ENCODE measurements around the gene CFAP92.
"Not testable (repeated sequence)": the region's sequence is repeated elsewhere in the genome, so short reads cannot be mapped to it uniquely, and the experiment has no call there.

CFAP92 gene

GRCh38 chr3:128931046-128931445 lies 62.8 kb downstream of the CFAP92 start:
- no peak for DNase-seq

- DNase-seq: no peak
Observed at GRCh38 chr3:128929364-128929763, 64.5 kb downstream of the CFAP92 start.

GRCh38 chr3:128923986-128924385 lies 69.9 kb downstream of the CFAP92 start:
- not testable (repeated sequence) for DNase-seq

GRCh38 chr3:128923576-128923975 lies 70.3 kb downstream of the CFAP92 start:
- DNase-seq: peak; percentile 34

GRCh38 chr3:128922804-128923459 lies 70.9 kb downstream of the CFAP92 start:
- no peak for DNase-seq

GRCh38 chr3:128919988-128920387 lies 73.9 kb downstream of the CFAP92 start:
- DNase-seq: no peak

- no peak for DNase-seq
Observed at GRCh38 chr3:128917291-128917690, 76.6 kb downstream of the CFAP92 start.

- no peak for DNase-seq
Observed at GRCh38 chr3:128914966-128915645, 78.8 kb downstream of the CFAP92 start.

GRCh38 chr3:128911911-128912310 lies 82.0 kb downstream of the CFAP92 start:
- DNase-seq: no peak

GRCh38 chr3:128910006-128910405 lies 83.9 kb downstream of the CFAP92 start:
- DNase-seq: no peak

GRCh38 chr3:128908951-128909350 lies 84.9 kb downstream of the CFAP92 start:
- DNase-seq: no peak

GRCh38 chr3:128907706-128908445 lies 86.0 kb downstream of the CFAP92 start:
- no peak for DNase-seq

- DNase-seq: no peak
Observed at GRCh38 chr3:128906804-128907525, 86.9 kb downstream of the CFAP92 start.

GRCh38 chr3:128906031-128906803 lies 87.7 kb downstream of the CFAP92 start:
- no peak for DNase-seq

GRCh38 chr3:128903501-128903900 lies 90.4 kb downstream of the CFAP92 start:
- DNase-seq: no peak

GRCh38 chr3:128902426-128902825 lies 91.5 kb downstream of the CFAP92 start:
- no peak for DNase-seq

- DNase-seq: no peak
Observed at GRCh38 chr3:128895843-128896697, 97.8 kb downstream of the CFAP92 start.

GRCh38 chr3:128889139-128889894 lies 104.6 kb downstream of the CFAP92 start:
- no peak for DNase-seq

- DNase-seq: no peak
Observed at GRCh38 chr3:128884992-128885391, 108.9 kb downstream of the CFAP92 start.

GRCh38 chr3:128882719-128883118 lies 111.2 kb downstream of the CFAP92 start:
- DNase-seq: no peak

- DNase-seq: no peak
Observed at GRCh38 chr3:128881576-128881975, 112.3 kb downstream of the CFAP92 start.
